HG03439 (cell line): Measurements from ENCODE around the gene MSANTD2.
A peak's percentile ranks its signal among the peaks of the same experiment; 100 is the strongest.

Experiments
- ATAC-seq: cut with Tn5 transposase; IDR thresholded peaks from one replicate; pipeline ENCODE4 v1.9.1; 2021; ENCODE audit warnings: mild to moderate bottlenecking, moderate library complexity; ENCODE audit not compliant: unreplicated experiment

The MSANTD2 gene

GRCh38 chr11:124739479-124740276, 60.5 kb downstream of the MSANTD2 start, which contains the start of gene NRGN:
TSS of gene NRGN (plus strand) at chr11:124739942. CDS start at chr11:124740085, 143 bp downstream.
- ATAC-seq: peak; percentile 98

GRCh38 chr11:124738713-124739478, 61.3 kb downstream of the MSANTD2 start:
- ATAC-seq: no peak

- no peak for ATAC-seq
Measured at GRCh38 chr11:124737638-124738305, 62.4 kb downstream of the MSANTD2 start.

- no peak for ATAC-seq
Measured at GRCh38 chr11:124736736-124737135, 63.5 kb downstream of the MSANTD2 start.

GRCh38 chr11:124732230-124732629, 68.0 kb downstream of the MSANTD2 start:
- ATAC-seq: no peak

GRCh38 chr11:124729571-124729970, 70.6 kb downstream of the MSANTD2 start:
- ATAC-seq: no peak

GRCh38 chr11:124728134-124728533, 72.1 kb downstream of the MSANTD2 start:
- ATAC-seq: no peak

- no peak for ATAC-seq
Measured at GRCh38 chr11:124727474-124727873, 72.7 kb downstream of the MSANTD2 start.

- ATAC-seq: no peak
Measured at GRCh38 chr11:124725719-124726105, 74.5 kb downstream of the MSANTD2 start.

GRCh38 chr11:124724979-124725718, 75.1 kb downstream of the MSANTD2 start:
- peak; percentile 78 for ATAC-seq

GRCh38 chr11:124722176-124722575, 78.0 kb downstream of the MSANTD2 start:
- no peak for ATAC-seq

- ATAC-seq: no peak
Measured at GRCh38 chr11:124719534-124719933, 80.7 kb downstream of the MSANTD2 start.

- ATAC-seq: no peak
Measured at GRCh38 chr11:124718801-124719200, 81.4 kb downstream of the MSANTD2 start.

- no peak for ATAC-seq
Measured at GRCh38 chr11:124717786-124718651, 82.2 kb downstream of the MSANTD2 start.

GRCh38 chr11:124717421-124717785, 82.8 kb downstream of the MSANTD2 start:
- no peak for ATAC-seq

- ATAC-seq: no peak
Measured at GRCh38 chr11:124716591-124716990, 83.6 kb downstream of the MSANTD2 start.
